GM23248 (cell line): ENCODE results near the gene GNB5. TPM values are rescaled to one million over a fixed set of nuclear protein-coding genes. Genes with fewer than 3 reads are reported as not detected.
"Not testable (repeated sequence)": the region's sequence is repeated elsewhere in the genome, so short reads cannot be mapped to it uniquely, and the experiment has no call there.

Experiments used
- DNase-seq: peaks from one replicate; pipeline ENCODE4 v3.0.0-alpha.2; 2015
- H2AFZ ChIP-seq: fragments of 200-600 bp; sonication (generic); 2 replicates; pipeline ENCODE4 v1.6.1; 2016; ENCODE audit warnings: antibody characterized with exemption
- H3F3A ChIP-seq: fragments of 200-600 bp; sonication (generic); 2 replicates; pipeline ENCODE4 v1.6.1; 2016; ENCODE audit warnings: mild to moderate bottlenecking, antibody characterized with exemption, mixed run types; ENCODE audit not compliant: insufficient read depth
- H3K27ac ChIP-seq: fragments of 200-600 bp; sonication (generic); 2 replicates; pipeline ENCODE4 v1.5.1; 2016; ENCODE audit warnings: mild to moderate bottlenecking
- H3K27me3 ChIP-seq: fragments of 200-600 bp; sonication (generic); replicated peaks from 2 replicates; pipeline ENCODE4 v1.6.1; 2016; ENCODE audit warnings: mild to moderate bottlenecking; ENCODE audit not compliant: insufficient read depth
- H3K36me3 ChIP-seq: fragments of 200-600 bp; sonication (generic); 2 replicates; pipeline ENCODE4 v1.6.1; 2016; ENCODE audit warnings: low read depth, mild to moderate bottlenecking
- H3K4me1 ChIP-seq: fragments of 200-600 bp; sonication (generic); 2 replicates; pipeline ENCODE4 v1.6.1; 2016; ENCODE audit warnings: mild to moderate bottlenecking; ENCODE audit not compliant: insufficient read depth
- H3K4me2 ChIP-seq: fragments of 200-600 bp; sonication (generic); one replicate; pipeline ENCODE4 v1.6.1; 2016; ENCODE audit warnings: mild to moderate bottlenecking; ENCODE audit not compliant: unreplicated experiment
- H3K4me3 ChIP-seq: fragments of 200-600 bp; sonication (generic); 2 replicates; pipeline ENCODE4 v1.5.1; 2016; ENCODE audit warnings: mild to moderate bottlenecking
- H3K79me2 ChIP-seq: fragments of 200-600 bp; sonication (generic); 2 replicates; pipeline ENCODE4 v1.6.1; 2016; ENCODE audit warnings: mild to moderate bottlenecking; ENCODE audit not compliant: insufficient read depth
- H3K9ac ChIP-seq: fragments of 200-600 bp; sonication (generic); 2 replicates; pipeline ENCODE4 v1.6.1; 2016; ENCODE audit warnings: mild to moderate bottlenecking
- H3K9me2 ChIP-seq: fragments of 200-600 bp; sonication (generic); 2 replicates; pipeline ENCODE4 v1.6.1; 2016; ENCODE audit warnings: mixed run types, mild to moderate bottlenecking, moderate library complexity; ENCODE audit not compliant: insufficient read depth
- H3K9me3 ChIP-seq: fragments of 200-600 bp; sonication (generic); one replicate; pipeline ENCODE4 v1.6.1; 2017; ENCODE audit warnings: low read depth
- H4K20me1 ChIP-seq: fragments of 200-600 bp; sonication (generic); 2 replicates; pipeline ENCODE4 v1.6.0; 2016; ENCODE audit not compliant: insufficient read depth
- EZH2 ChIP-seq: fragments of 200-600 bp; sonication (generic); IDR thresholded peaks from 2 replicates; pipeline ENCODE4 v1.6.1; 2018; ENCODE audit warnings: antibody characterized with exemption, mild to moderate bottlenecking; ENCODE audit not compliant: insufficient read depth, poor library complexity, severe bottlenecking
- EZH2phosphoT487 ChIP-seq: fragments of 200-600 bp; sonication (generic); IDR thresholded peaks from 2 replicates; pipeline ENCODE4 v1.6.1; 2018; ENCODE audit warnings: antibody characterized with exemption, moderate library complexity, mild to moderate bottlenecking, low read depth; ENCODE audit not compliant: insufficient read depth
- WGBS, 2 experiments: methylation state at CpG; one replicate each; pipeline ENCODE4 v1.1.6; 2015 to 2017; ENCODE audit warnings: low lambda C conversion rate in 2 of 2, low coverage in 1 of 2; ENCODE audit errors: missing lambda C conversion rate in 2 of 2; 5-methylcytosine and 5-hydroxymethylcytosine counted together
- in situ Hi-C: fragments of 300-500 bp; cut with MboI; formaldehyde crosslinking; loops from 2 replicates; pipeline ENCODE4 v1.15.0; 2020
- polyA plus RNA-seq: library from polyadenylated mRNA; unstranded; fragments of >200 nt; fragmentation: Nextera tagmentation; extraction: Ambion mirVana; gene quantifications from 2 replicates; pipeline ENCODE4 v1.2.1, GENCODE V29; 2016
- total RNA-seq: library from RNA; depleted of rRNA; stranded (reverse); fragments of >200 nt; shearing (Covaris generic); gene quantifications from 2 replicates; pipeline ENCODE4 v1.2.3, GENCODE V29; 2014

The GNB5 gene
- total and polyA plus RNA-seq, 2 experiments from 2014 or later = 39.9 to 42.8 TPM

- no peak for DNase-seq
- Histone ChIP-seq H3K4me3 (no peak overlapping the region), H3K36me3 (no peaks in the 10 kb centered on the region; the same call in 1 of the 2 replicates), H3K4me2 (no peak overlapping the region), H3K4me1 (no peaks in the 10 kb centered on the region), H3K9ac (no peak overlapping the region), H4K20me1 (no peaks in the 10 kb centered on the region), H3K9me3 (no peaks in the 10 kb centered on the region), H3K79me2 (no peaks in the 10 kb centered on the region), H3K27me3 (no peaks in the 10 kb centered on the region), H3K9me2 (no peaks in the 10 kb centered on the region), H3F3A (no peaks in the 10 kb centered on the region), H3K27ac (no peak overlapping the region), H2AFZ (no peak overlapping the region)
- 81 to 82% methylated on average over 5 of the region's 5 CpGs for WGBS, 2 experiments
- TF ChIP-seq EZH2phosphoT487 (no peak), EZH2 (no peak)
- in situ Hi-C loops = no loop called here
Observed at GRCh38 chr15:52086011-52086786, 105.0 kb downstream of the GNB5 start.

GRCh38 chr15:52085299-52085698 lies 105.9 kb downstream of the GNB5 start:
- TF ChIP-seq EZH2phosphoT487 (no peak), EZH2 (no peak)
- Histone ChIP-seq H3K9me2 (no peaks in the 10 kb centered on the region), H3K27ac (no peak overlapping the region), H3K36me3 (no peaks in the 10 kb centered on the region), H3K27me3 (no peaks in the 10 kb centered on the region), H3K9me3 (no peaks in the 10 kb centered on the region), H4K20me1 (no peaks in the 10 kb centered on the region), H3F3A (no peaks in the 10 kb centered on the region), H3K79me2 (no peaks in the 10 kb centered on the region), H2AFZ (no peak overlapping the region), H3K4me1 (no peaks in the 10 kb centered on the region), H3K4me2 (no peak overlapping the region), H3K9ac (no peak overlapping the region), H3K4me3 (no peak overlapping the region)
- in situ Hi-C loops = no loop called here
- DNase-seq = no peak

GRCh38 chr15:52083603-52084002 lies 107.6 kb downstream of the GNB5 start:
- 75 to 77% methylated on average over 4 of the region's 4 CpGs for WGBS, 2 experiments

GRCh38 chr15:52083037-52083359 lies 108.2 kb downstream of the GNB5 start:
- H3K9me3 ChIP-seq, H3K27ac ChIP-seq, H3K4me3 ChIP-seq, H3K4me2 ChIP-seq, H2AFZ ChIP-seq, in situ Hi-C loops, H3K9me2 ChIP-seq, H3K79me2 ChIP-seq, H3K4me1 ChIP-seq, H3K9ac ChIP-seq, H4K20me1 ChIP-seq, H3K27me3 ChIP-seq, H3K36me3 ChIP-seq, DNase-seq, H3F3A ChIP-seq: not testable (repeated sequence)
- WGBS, 2 experiments = 93 to 100% methylated on average over 1 of the region's 1 CpG

More at GRCh38 chr15:52083603-52084002, 107.6 kb downstream of the GNB5 start:
- DNase-seq = no peak
- H3K4me2 ChIP-seq = no peak overlapping the region
- no peak overlapping the region for H3K27ac ChIP-seq
- H3K9ac ChIP-seq = no peak overlapping the region
- no peak overlapping the region for H3K4me3 ChIP-seq
- no peak for TF ChIP-seq EZH2
- TF ChIP-seq EZH2phosphoT487 = no peak
- H2AFZ ChIP-seq = no peak overlapping the region
- H3F3A ChIP-seq = no peaks in the 10 kb centered on the region
- no peaks in the 10 kb centered on the region for H3K27me3 ChIP-seq
- no peaks in the 10 kb centered on the region for H3K9me2 ChIP-seq
- H4K20me1 ChIP-seq = no peaks in the 10 kb centered on the region
- no peaks in the 10 kb centered on the region for H3K79me2 ChIP-seq
- H3K4me1 ChIP-seq = 0 out of 2 replicates have a peak, but pooled peaks cover 5% of the 10 kb centered on the region
- H3K36me3 ChIP-seq = no peaks in the 10 kb centered on the region
- H3K9me3 ChIP-seq = no peaks in the 10 kb centered on the region
- in situ Hi-C loops = no loop called here
